DMS153 treated with DMSO at 0.1 percent for 48 hours (cell line): ENCODE data around the gene SLC38A6.

ENCODE experiments used
- DNase-seq: peaks from one replicate; lab custom pipeline; 2025; ENCODE audit not compliant: unreplicated experiment; lab: John Stamatoyannopoulos, UW

SLC38A6 gene

GRCh38 chr14:60980811-60981632 is at the start of gene SLC38A6, which contains the start of gene TRMT5:
Gene SLC38A6 (plus strand): TSS chr14:60981245. CDS start chr14:60981278, 33 bp downstream.
Gene TRMT5 (minus strand): TSS chr14:60981079. CDS start chr14:60980973, 106 bp downstream.
- DNase-seq = peak; percentile 80

GRCh38 chr14:60933920-60934655 is 47.0 kb upstream of the SLC38A6 start:
- no peak for DNase-seq

- DNase-seq = no peak
Observed at GRCh38 chr14:60935319-60935718, 45.7 kb upstream of the SLC38A6 start.

GRCh38 chr14:60943637-60944032 is 37.4 kb upstream of the SLC38A6 start:
- no peak for DNase-seq

- DNase-seq = no peak
Observed at GRCh38 chr14:60944204-60944603, 36.8 kb upstream of the SLC38A6 start.

- no peak for DNase-seq
Observed at GRCh38 chr14:60945984-60946383, 35.1 kb upstream of the SLC38A6 start.

GRCh38 chr14:60946773-60947172 is 34.3 kb upstream of the SLC38A6 start:
- no peak for DNase-seq

GRCh38 chr14:60951776-60952435 is 29.1 kb upstream of the SLC38A6 start:
- DNase-seq = no peak

GRCh38 chr14:60956202-60956601 is 24.8 kb upstream of the SLC38A6 start:
- no peak for DNase-seq

GRCh38 chr14:60956632-60957031 is 24.4 kb upstream of the SLC38A6 start:
- no peak for DNase-seq

GRCh38 chr14:60958146-60958545 is 22.9 kb upstream of the SLC38A6 start:
- no peak for DNase-seq

GRCh38 chr14:60963761-60964160 is 17.3 kb upstream of the SLC38A6 start:
- DNase-seq = no peak

- DNase-seq = no peak
Observed at GRCh38 chr14:60964904-60965303, 16.1 kb upstream of the SLC38A6 start.

GRCh38 chr14:60965402-60965801 is 15.6 kb upstream of the SLC38A6 start:
- DNase-seq = no peak

- no peak for DNase-seq
Observed at GRCh38 chr14:60968099-60968498, 12.9 kb upstream of the SLC38A6 start.

GRCh38 chr14:60968671-60969070 is 12.4 kb upstream of the SLC38A6 start:
- DNase-seq = no peak

GRCh38 chr14:60970146-60970545 is 10.9 kb upstream of the SLC38A6 start:
- DNase-seq = no peak

GRCh38 chr14:60971271-60971670 is 9.8 kb upstream of the SLC38A6 start:
- no peak for DNase-seq

- DNase-seq = no peak
Observed at GRCh38 chr14:60972295-60972694, 8.8 kb upstream of the SLC38A6 start.

GRCh38 chr14:60973070-60973469 is 8.0 kb upstream of the SLC38A6 start:
- no peak for DNase-seq

- no peak for DNase-seq
Observed at GRCh38 chr14:60974090-60974651, 6.9 kb upstream of the SLC38A6 start.
